Activated T-helper 1 cell treated with anti-CD3 and anti-CD28 coated beads, Interleukin-2, amount 50 U/mL, for 16 hours (primary cell): Measurements from ENCODE around the gene KIF13A.
"Not testable (repeated sequence)": the region's sequence is repeated elsewhere in the genome, so short reads cannot be mapped to it uniquely, and the experiment has no call there.

Experiments used
- DNase-seq, 2 donors: peaks; one replicate each; pipeline ENCODE4 v3.0.0-alpha.2; 2020; ENCODE audit warnings: low read depth in 1 of 2, low spot score in 1 of 2

The KIF13A gene

GRCh38 chr6:17812311-17812710, 175.1 kb downstream of the KIF13A start:
- DNase-seq: no peak

GRCh38 chr6:17808609-17809008, 178.8 kb downstream of the KIF13A start:
- DNase-seq: no peak

DNA sequence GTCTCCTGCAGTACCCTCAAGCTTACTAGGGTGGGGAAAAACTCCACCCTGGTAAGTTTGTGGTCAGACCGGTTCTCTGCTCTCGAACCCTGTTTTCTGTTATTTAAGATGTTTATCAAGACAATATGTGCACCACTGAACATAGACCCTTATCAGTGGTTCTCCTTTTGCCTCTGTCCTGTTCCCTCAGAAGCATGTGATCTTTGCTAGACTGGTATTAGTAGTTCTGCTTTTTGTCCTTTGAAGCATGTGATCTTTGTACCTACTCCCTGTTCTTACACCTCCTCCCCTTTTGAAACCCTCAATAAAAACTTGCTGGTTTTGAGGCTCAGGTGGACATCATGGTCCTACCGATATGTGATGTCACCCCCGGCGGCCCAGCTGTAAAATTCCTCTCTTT, 180.0 kb downstream of the KIF13A start:
- not testable (repeated sequence) for DNase-seq

DNA sequence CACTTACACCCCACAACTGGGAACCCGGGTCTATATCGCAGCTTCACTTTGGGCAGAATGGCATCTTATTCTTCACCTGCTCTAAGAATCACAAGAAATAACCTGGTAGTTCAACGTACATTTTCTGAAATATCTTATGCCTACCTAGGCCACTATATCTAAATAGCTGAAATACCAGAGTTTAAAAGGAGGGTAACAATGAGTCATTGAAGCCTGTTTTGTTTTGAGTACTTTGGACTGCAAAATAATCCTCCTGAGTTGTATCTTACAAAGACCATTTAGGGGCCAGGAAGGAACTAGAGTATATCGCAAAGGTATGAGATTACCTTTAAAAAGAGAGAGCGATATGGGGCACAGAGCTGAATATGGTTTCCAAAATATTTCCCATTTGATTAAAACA, 184.0 kb downstream of the KIF13A start:
- DNase-seq: no peak

- DNase-seq: no peak
Observed at GRCh38 chr6:17798477-17799154, 188.8 kb downstream of the KIF13A start.

- no peak for DNase-seq
Observed at GRCh38 chr6:17790489-17790888, 196.9 kb downstream of the KIF13A start.

- DNase-seq: no peak
Observed at GRCh38 chr6:17785094-17785787, 202.2 kb downstream of the KIF13A start.

GRCh38 chr6:17780061-17780460, 207.4 kb downstream of the KIF13A start:
- no peak for DNase-seq

- no peak for DNase-seq
Observed at GRCh38 chr6:17771609-17772008, 215.8 kb downstream of the KIF13A start.

- no peak for DNase-seq
Observed at GRCh38 chr6:17768881-17769280, 218.6 kb downstream of the KIF13A start.

GRCh38 chr6:17768388-17768787, 219.0 kb downstream of the KIF13A start:
- no peak for DNase-seq

- no peak for DNase-seq
Observed at GRCh38 chr6:17762651-17763050, 224.8 kb downstream of the KIF13A start.

GRCh38 chr6:17758119-17758518, 229.3 kb downstream of the KIF13A start:
- DNase-seq: no peak

DNA sequence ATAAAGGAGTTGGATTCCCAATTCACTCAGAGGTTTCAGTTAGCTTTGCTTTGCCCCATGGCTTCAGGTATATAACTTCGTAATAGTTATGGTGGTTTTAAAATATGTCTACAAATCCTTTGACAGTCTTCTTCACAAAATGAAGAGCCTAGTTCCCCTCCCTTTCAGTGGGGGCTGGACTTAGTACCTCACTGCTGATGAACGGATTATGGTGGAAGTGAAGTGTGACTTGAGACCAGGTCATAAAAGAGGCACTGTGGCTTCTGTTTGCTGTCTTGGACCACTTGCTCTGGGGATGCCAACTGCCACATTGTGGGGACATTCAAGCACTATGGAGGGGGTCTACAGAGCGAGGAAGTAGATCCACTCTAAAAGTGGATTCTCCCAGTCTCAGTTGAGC, 233.2 kb downstream of the KIF13A start:
- DNase-seq: no peak

DNA sequence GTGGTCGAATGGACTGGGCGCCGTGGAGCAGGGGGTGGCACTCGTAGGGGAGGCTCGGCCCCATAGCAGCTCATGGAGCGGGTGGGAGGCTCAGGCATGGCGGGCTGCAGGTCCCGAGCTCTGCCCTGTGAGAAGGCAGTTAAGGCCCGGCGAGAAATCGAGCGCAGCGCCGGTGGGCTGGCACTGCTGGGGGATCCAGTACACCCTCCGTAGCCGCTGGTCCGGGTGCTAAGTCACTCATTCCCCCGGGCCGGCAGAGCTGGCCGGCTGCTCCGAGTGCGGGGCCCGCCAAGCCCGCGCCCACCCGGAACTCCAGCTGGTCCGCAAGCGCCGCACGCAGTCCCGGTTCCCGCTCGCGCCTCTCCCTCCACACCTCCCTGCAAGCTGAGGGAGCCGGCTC, 242.1 kb downstream of the KIF13A start:
- DNase-seq: not testable (repeated sequence)

- DNase-seq: not testable (repeated sequence)
Observed at GRCh38 chr6:17744757-17745308, 242.6 kb downstream of the KIF13A start.

DNA sequence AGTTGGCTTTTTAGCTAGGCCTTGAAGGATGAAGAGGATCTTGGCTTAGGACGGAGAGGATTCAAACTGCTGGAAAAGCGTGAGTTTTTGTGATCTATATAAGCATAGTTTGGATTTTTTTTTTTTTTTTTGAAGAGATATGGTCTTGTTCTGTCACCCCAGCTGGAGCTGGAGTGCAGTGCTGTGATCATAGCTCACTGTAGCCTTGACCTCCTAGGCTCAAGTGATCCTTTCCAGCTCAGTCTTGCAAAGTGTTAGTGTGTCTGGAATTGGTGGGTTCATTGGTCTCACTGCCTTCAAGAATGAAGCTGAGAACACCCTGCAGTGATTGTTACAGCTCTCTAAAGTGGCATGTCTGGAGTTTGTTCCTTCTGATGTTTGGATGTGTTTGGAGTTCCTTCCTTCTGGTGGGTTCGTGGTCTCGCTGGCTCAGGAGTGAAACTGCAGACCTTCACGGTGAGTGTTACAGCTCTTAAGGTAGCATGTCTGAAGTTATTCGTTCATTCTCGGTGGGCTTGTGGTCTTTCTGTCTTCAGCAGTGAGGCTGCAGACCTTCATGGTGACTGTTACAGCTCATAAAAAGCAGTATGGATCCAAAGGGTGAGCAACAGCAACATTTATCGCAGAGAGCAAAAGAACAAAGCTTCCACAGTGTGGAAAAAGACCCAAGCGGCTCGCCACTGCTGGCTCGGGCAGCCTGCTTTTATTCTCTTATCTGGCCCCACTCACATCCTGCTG, 243.2 kb downstream of the KIF13A start:
- no peak for DNase-seq

DNA sequence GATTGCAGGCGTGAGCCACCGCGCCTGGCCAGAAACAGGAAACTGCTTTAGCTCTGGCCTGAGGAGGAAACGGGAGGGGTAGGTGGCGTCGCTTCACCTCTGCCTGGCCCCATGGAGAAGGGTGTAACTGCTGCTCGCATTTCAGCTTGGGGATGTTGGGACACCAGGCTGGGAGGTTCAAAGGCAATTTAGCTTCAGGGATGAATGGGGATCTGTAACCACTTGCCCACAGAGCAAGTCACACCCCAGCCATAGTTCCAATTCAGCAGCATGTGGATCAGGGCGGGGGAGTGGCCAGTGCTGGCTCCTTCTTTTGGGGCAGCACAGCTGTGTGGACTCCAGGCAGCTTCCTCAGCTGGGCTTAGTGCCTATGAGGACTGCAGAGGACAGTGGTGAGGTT, 245.9 kb downstream of the KIF13A start:
- DNase-seq: no peak

- no peak for DNase-seq
Observed at GRCh38 chr6:17740559-17741220, 246.7 kb downstream of the KIF13A start.

GRCh38 chr6:17737704-17738252, 249.7 kb downstream of the KIF13A start:
- no peak for DNase-seq

DNA sequence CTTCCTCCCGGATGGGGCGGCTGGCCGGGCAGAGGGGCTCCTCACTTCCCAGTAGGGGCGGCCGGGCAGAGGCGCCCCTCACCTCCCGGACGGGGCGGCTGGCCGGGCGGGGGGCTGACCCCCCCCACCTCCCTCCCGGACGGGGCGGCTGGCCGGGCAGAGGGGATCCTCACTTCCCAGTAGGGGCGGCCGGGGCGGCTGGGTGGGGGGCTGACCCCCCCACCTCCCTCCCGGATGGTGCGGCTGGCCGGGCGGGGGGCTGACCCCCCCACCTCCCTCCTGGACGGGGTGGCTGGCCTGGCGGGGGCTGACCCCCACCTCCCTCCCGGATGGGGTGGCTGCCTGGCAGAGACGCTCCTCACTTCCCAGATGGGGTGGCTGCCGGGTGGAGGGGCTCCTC, 252.1 kb downstream of the KIF13A start:
- not testable (repeated sequence) for DNase-seq
